IPS-18a (cell line): Measurements from ENCODE around the gene PYGB.

ENCODE experiments used
- H3K27ac ChIP-seq: one replicate; pipeline ENCODE4 v1.5.1; 2013; ENCODE audit warnings: low read length
- H3K27me3 ChIP-seq: one replicate; pipeline ENCODE4 v1.6.1; 2013; ENCODE audit warnings: mild to moderate bottlenecking, low read length; ENCODE audit not compliant: control insufficient read depth, insufficient read depth
- H3K36me3 ChIP-seq: one replicate; pipeline ENCODE4 v1.6.1; 2013; ENCODE audit warnings: low read depth, low read length; ENCODE audit not compliant: control insufficient read depth
- H3K4me1 ChIP-seq: one replicate; pipeline ENCODE4 v1.6.1; 2013; ENCODE audit warnings: low read depth, low read length; ENCODE audit not compliant: control insufficient read depth
- H3K4me3 ChIP-seq: one replicate; pipeline ENCODE4 v1.5.1; 2013; ENCODE audit warnings: low read length
- H3K9ac ChIP-seq: one replicate; pipeline ENCODE4 v1.6.1; 2013; ENCODE audit warnings: mild to moderate bottlenecking, low read length, moderate library complexity
- H3K9me3 ChIP-seq: one replicate; pipeline ENCODE4 v1.6.1; 2013; ENCODE audit warnings: low read depth, low read length; ENCODE audit not compliant: control insufficient read depth

PYGB gene

DNA sequence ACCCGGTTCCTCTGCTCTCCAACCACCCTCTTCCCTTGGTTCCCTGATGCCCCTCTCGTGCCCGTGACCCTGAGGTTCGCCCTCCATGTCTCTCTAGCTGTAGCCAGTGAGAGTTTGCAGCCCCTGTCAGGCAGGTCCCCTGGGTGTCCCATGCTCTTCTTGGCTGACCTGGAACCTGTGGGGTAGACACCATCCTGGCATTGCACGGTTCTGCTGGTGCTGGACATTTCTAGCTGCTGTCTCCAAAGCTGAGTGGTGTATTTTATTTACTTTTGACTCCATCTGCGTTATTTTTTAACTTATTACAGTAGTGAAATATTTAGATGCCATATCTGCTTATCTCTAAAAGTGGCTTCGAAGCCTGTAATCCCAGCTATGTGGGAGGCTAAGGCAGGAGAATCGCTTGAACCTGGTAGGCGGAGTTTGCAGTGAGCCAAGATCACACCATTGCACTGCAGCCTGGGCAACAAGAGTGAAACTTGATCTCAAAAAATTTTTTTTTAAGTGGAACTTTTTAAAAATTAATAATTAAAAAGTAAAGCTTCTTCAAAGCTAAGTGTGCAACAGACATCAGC is 39.8 kb upstream of the PYGB start:
- Histone ChIP-seq H3K4me3 (no peak overlapping the region), H3K4me1 (no peaks in the 10 kb centered on the region), H3K9ac (no peak overlapping the region), H3K27me3 (no peaks in the 10 kb centered on the region), H3K27ac (no peak overlapping the region), H3K36me3 (no peaks in the 10 kb centered on the region), H3K9me3 (no peaks in the 10 kb centered on the region)

DNA sequence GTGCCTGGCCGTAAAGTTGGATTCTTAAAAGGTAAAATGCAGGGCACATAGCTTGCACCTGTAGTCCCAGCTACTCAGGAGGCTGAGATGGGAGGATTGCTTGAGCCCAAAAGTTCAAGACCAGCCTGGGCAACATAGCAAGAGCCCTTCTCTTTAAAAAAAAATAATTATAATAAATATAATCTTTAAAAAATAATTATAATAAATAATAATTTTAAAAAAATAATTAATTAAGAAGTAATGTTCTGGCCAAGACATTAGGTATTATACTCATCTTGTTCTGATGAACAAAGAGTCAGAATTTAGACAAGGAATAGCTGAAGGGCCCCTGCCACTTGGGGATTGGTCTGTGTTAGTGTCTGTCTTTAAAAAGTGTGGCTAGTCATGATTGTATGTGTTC is 38.5 kb upstream of the PYGB start:
- peaks cover 3% of the 10 kb centered on the region for H3K36me3 ChIP-seq
- no peaks in the 10 kb centered on the region for H3K4me1 ChIP-seq

GRCh38 chr20:25209911-25210310 is 38.0 kb upstream of the PYGB start:
- Histone ChIP-seq H3K9me3 (no peaks in the 10 kb centered on the region), H3K4me3 (no peak overlapping the region), H3K36me3 (peaks cover 5% of the 10 kb centered on the region), H3K4me1 (no peaks in the 10 kb centered on the region), H3K27me3 (no peaks in the 10 kb centered on the region), H3K27ac (no peak overlapping the region), H3K9ac (no peak overlapping the region)

More for the DNA sequence above, 38.5 kb upstream of the PYGB start:
- no peaks in the 10 kb centered on the region for H3K27me3 ChIP-seq
- H3K4me3 ChIP-seq = no peak overlapping the region
- H3K9me3 ChIP-seq = no peaks in the 10 kb centered on the region
- no peak overlapping the region for H3K9ac ChIP-seq
- H3K27ac ChIP-seq = no peak overlapping the region

DNA sequence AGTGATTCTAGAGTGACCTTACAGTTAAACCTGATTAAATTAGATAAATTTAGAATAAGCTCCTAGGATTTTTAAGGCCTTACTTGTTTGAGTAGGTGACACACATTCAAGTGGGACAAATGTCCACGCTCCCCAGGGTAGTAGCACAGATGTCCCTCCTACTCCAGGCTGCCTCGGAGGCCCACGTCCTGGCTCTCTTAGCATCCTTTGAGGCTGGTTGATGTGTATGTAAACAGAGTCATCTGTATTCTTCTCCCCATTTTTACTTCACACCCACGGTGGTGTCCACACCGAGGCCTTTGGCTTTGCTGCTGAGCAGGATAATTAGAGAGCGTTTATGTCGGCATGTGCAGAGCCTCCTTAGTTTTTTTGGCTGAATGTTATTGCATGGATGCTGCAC is 36.6 kb upstream of the PYGB start:
- Histone ChIP-seq H3K9me3 (no peaks in the 10 kb centered on the region), H3K4me1 (no peaks in the 10 kb centered on the region), H3K4me3 (no peak overlapping the region), H3K36me3 (peaks cover 16% of the 10 kb centered on the region), H3K9ac (no peak overlapping the region), H3K27ac (no peak overlapping the region), H3K27me3 (no peaks in the 10 kb centered on the region)

GRCh38 chr20:25212242-25212641 is 35.6 kb upstream of the PYGB start:
- Histone ChIP-seq H3K36me3 (peaks cover 16% of the 10 kb centered on the region), H3K4me3 (no peak overlapping the region), H3K27me3 (no peaks in the 10 kb centered on the region), H3K9me3 (no peaks in the 10 kb centered on the region), H3K9ac (no peak overlapping the region), H3K27ac (no peak overlapping the region), H3K4me1 (no peaks in the 10 kb centered on the region)

- no peaks in the 10 kb centered on the region for H3K9me3 ChIP-seq
- no peak overlapping the region for H3K9ac ChIP-seq
- H3K27ac ChIP-seq = no peak overlapping the region
- peaks cover 18% of the 10 kb centered on the region for H3K36me3 ChIP-seq
- H3K4me3 ChIP-seq = no peak overlapping the region
- no peaks in the 10 kb centered on the region for H3K27me3 ChIP-seq
- H3K4me1 ChIP-seq = no peaks in the 10 kb centered on the region
Observed at GRCh38 chr20:25213566-25214425, 34.1 kb upstream of the PYGB start.

GRCh38 chr20:25214426-25214790 is 33.5 kb upstream of the PYGB start:
- Histone ChIP-seq H3K36me3 (peaks cover 19% of the 10 kb centered on the region), H3K9ac (no peak overlapping the region), H3K4me3 (no peak overlapping the region), H3K9me3 (no peaks in the 10 kb centered on the region), H3K4me1 (no peaks in the 10 kb centered on the region), H3K27ac (no peak overlapping the region), H3K27me3 (no peaks in the 10 kb centered on the region)

GRCh38 chr20:25214819-25215218 is 33.1 kb upstream of the PYGB start:
- H3K36me3 ChIP-seq = peaks cover 19% of the 10 kb centered on the region
- no peak overlapping the region for H3K27ac ChIP-seq
- no peaks in the 10 kb centered on the region for H3K4me1 ChIP-seq
- H3K27me3 ChIP-seq = no peaks in the 10 kb centered on the region
- H3K9me3 ChIP-seq = no peaks in the 10 kb centered on the region
- H3K4me3 ChIP-seq = no peak overlapping the region
- H3K9ac ChIP-seq = no peak overlapping the region

- H3K9me3 ChIP-seq = no peaks in the 10 kb centered on the region
- no peak overlapping the region for H3K27ac ChIP-seq
- H3K4me3 ChIP-seq = no peak overlapping the region
- H3K9ac ChIP-seq = no peak overlapping the region
- no peaks in the 10 kb centered on the region for H3K4me1 ChIP-seq
- H3K36me3 ChIP-seq = peaks cover 19% of the 10 kb centered on the region
- no peaks in the 10 kb centered on the region for H3K27me3 ChIP-seq
Observed at GRCh38 chr20:25215521-25215920, 32.4 kb upstream of the PYGB start.

DNA sequence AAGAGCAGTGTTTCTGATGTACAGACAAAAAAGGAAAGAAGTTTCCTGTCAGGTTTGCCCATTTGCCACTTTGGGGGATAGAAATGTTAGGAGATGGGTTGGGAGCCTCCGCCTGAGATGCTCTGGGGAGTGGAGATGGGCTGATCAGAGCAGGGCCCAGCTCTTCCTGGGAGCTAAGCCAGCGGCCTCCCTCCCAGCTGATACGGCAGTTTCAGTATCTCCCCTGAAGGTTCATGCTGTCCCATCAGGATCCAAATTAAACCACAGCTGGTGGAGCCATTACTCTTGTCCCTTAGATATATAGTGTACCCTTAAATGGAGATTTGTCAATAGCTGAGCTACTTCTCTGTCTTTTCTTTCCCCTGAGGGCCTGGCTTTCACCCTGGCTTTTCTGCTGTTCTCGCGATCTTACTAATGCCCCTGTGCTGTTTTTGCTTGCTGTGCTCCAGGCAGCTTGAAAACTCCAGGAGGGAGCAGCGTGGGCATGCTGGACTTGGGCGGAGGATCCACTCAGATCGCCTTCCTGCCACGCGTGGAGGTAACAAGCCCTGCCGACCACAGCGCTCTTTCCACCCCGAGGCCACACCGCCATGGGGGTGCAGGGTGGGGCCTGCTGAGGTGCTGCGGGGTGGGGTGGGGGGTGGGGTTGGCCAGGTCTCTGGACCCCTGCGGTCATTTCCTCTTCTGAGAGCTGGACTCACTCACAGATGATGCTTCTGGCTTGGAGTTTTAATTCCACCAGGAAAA is 31.5 kb upstream of the PYGB start:
- Histone ChIP-seq H3K27me3 (no peaks in the 10 kb centered on the region), H3K9me3 (no peaks in the 10 kb centered on the region), H3K4me3 (no peak overlapping the region), H3K27ac (no peak overlapping the region), H3K36me3 (peaks cover 19% of the 10 kb centered on the region), H3K4me1 (no peaks in the 10 kb centered on the region), H3K9ac (no peak overlapping the region)

DNA sequence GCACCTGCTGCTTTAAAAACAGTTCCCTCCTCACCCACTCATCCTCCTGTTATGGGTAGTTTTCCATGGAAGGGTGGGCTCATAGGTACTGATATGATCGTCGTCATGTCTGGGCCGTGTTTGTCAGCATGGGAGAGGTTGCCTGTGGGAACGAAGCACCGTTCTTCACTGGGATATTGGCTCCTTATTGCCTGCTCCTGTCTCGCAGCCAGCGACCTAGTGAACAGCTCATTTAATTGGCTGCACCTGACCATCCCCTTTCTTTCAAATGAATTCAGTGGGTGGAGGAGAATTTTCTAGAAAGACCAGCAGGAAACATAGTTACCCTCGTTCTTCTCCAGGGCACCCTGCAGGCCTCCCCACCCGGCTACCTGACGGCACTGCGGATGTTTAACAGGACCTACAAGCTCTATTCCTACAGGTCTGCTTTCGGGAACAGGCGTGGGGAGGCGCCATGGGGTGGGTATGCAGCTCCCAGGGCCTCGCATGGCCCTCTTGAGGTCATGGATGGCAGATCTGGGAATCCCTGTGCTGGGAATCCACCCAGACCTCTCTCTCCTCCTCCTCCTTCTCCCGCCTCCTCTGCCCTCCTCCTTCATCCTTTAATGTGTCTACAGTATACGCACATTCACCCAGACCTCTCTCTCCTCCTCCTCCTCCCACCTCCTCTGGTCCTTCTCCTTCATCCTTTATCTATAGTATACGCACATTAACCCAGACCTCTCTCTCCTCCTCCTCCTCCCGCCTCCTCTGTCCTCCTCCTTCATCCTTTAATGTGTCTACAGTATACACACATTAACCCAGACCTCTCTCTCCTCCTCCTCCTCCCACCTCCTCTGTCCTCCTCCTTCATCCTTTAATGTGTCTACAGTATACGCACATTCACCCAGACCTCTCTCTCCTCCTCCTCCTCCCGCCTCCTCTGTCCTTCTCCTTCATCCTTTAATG is 30.4 kb upstream of the PYGB start:
- Histone ChIP-seq H3K36me3 (peaks cover 19% of the 10 kb centered on the region), H3K27me3 (no peaks in the 10 kb centered on the region), H3K4me1 (no peaks in the 10 kb centered on the region), H3K9ac (no peak overlapping the region), H3K9me3 (no peaks in the 10 kb centered on the region), H3K27ac (no peak overlapping the region), H3K4me3 (no peak overlapping the region)
